ENCODE data around the gene HSP90AB1. TPM values are rescaled to one million over a fixed set of nuclear protein-coding genes. Genes with fewer than 3 reads are reported as not detected.

Gene HSP90AB1
- total RNA-seq, 1 donor from 2014 or later: 914 TPM

DNA sequence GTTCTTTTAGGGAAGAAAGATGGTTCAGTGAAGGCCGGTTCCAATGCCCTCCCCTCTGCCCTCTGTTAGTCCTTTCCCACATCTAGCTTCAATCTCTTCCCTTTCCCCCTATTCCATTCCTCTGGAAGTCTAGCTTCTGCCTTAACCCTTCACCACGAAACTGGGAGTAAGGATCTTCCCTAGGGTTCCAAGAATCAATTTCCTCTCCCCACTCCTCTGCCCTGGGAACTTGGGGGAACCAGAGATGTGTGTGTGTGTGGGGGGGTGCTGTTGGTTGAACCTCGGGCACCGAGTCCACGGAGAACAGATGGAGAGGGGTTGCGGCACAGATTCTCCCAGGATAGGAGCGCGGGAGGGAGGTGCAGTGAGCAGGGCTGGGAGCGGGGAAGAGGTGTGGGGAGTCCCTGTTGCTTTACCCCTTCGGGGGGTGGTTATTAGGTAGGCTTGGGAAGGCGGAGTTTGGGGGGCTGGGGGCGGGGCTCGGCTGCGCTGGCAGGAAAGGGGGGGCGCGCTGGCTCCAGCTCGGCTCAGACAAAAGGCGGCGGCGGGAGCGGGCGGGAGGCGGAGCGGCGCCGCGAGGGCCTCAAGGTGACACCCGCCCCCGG is 23.1 kb downstream of the HSP90AB1 start, which contains the start of gene TMEM151B:
TMEM151B (plus strand) TSS at position 530 of the 605 bp plus-strand sequence. CDS start 293 bp downstream, outside the sequence.
- no peaks in the 10 kb centered on the region for H3K4me1 ChIP-seq (ENCODE audit: insufficient read depth, low read length)
- H3K4me2 ChIP-seq (ENCODE audit: low read length): peak within 1 kb of the TSS; percentile 72
- no peak for FAIRE-seq
- TF ChIP-seq EZH2 (IDR thresholded peaks at IDR 0.05; ENCODE audit: insufficient read depth, low read length): peak; percentile 99
- TF ChIP-seq, protein P1, sequence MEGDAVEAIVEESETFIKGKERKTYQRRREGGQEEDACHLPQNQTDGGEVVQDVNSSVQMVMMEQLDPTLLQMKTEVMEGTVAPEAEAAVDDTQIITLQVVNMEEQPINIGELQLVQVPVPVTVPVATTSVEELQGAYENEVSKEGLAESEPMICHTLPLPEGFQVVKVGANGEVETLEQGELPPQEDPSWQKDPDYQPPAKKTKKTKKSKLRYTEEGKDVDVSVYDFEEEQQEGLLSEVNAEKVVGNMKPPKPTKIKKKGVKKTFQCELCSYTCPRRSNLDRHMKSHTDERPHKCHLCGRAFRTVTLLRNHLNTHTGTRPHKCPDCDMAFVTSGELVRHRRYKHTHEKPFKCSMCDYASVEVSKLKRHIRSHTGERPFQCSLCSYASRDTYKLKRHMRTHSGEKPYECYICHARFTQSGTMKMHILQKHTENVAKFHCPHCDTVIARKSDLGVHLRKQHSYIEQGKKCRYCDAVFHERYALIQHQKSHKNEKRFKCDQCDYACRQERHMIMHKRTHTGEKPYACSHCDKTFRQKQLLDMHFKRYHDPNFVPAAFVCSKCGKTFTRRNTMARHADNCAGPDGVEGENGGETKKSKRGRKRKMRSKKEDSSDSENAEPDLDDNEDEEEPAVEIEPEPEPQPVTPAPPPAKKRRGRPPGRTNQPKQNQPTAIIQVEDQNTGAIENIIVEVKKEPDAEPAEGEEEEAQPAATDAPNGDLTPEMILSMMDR (IDR thresholded peaks at IDR 0.05; ENCODE audit: insufficient read depth, low read depth, low read length): no peak
- H3K4me3 ChIP-seq (ENCODE audit: insufficient read depth, low read depth, low read length): no peak within 1 kb of the TSS
- Mint-ChIP-seq H3K4me3 (ENCODE audit: unreplicated experiment) (peak within 1 kb of the TSS; percentile 78), H3K36me3 (ENCODE audit: low read depth, unreplicated experiment) (no peaks in the 10 kb centered on the region), H3K27ac (ENCODE audit: unreplicated experiment) (peak within 1 kb of the TSS; percentile 18), H3K27me3 (ENCODE audit: low read depth, unreplicated experiment) (peaks cover 57% of the 10 kb centered on the region), H3K4me1 (ENCODE audit: low read depth, unreplicated experiment) (no peaks in the 10 kb centered on the region), H3K9me3 (ENCODE audit: unreplicated experiment) (no peaks in the 10 kb centered on the region)
- no peak within 1 kb of the TSS for H3K27ac ChIP-seq (ENCODE audit: low read depth, low read length)
- peaks cover 7% of the 10 kb centered on the region for H4K20me1 ChIP-seq (ENCODE audit: insufficient read depth, low read length)
- DNase-seq (ENCODE audit: low read depth): no peak
- H2AFZ ChIP-seq (ENCODE audit: low read depth, low read length): no peak within 1 kb of the TSS
- peaks cover 40% of the 10 kb centered on the region for H3K27me3 ChIP-seq (ENCODE audit: insufficient read depth, low read length)
- no peaks in the 10 kb centered on the region for H3K79me2 ChIP-seq (ENCODE audit: insufficient read depth, low read length)
- no peaks in the 10 kb centered on the region for H3K9me3 ChIP-seq (ENCODE audit: insufficient read depth, low read depth, low read length)
- H3K36me3 ChIP-seq (ENCODE audit: insufficient read depth, low read length): no peaks in the 10 kb centered on the region
- H3K9ac ChIP-seq (ENCODE audit: low read length): no peak within 1 kb of the TSS

DNA sequence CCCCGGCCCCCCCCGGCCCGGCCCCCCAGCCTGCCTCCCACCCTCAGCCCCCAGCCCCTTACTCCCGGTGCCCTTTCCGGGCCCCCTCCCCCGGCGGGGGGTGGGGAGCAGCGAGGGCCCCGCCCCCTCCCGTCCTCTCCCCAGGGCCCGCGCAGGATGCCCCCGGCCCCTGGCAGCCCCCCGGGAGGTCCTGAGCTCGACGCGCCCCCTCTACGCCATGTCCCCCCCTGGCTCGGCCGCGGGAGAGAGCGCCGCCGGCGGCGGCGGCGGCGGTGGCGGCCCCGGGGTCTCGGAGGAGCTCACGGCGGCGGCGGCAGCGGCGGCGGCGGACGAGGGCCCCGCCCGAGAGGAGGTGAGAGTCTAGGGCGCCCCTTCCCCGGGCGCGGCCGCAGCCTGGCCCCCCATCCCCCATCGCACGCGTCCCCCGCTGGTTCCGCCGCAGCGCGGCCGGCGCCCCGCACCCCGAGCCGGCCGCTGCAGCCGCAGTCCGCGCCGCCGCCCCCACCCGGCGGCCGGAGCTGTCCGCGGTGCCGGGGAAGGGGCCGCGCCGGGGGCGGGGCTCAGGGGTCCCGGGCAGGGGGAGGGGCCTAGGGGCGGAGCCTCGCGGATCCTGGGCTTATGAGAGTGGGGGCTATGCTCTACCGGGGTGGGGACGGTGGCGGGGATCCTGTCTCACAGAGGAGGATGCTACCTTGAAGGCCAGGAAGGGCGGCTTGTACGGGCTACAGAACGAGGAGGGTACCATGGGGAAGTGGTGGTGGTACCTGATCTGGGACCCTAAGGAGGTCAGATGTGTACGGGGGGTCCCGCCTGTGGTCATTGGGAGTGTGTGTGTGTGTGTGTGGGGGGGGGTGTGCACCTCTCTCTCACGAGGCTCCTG is 23.9 kb downstream of the HSP90AB1 start:
- Mint-ChIP-seq H3K36me3 (ENCODE audit: low read depth, unreplicated experiment) (no peaks in the 10 kb centered on the region), H3K4me3 (ENCODE audit: unreplicated experiment) (peak overlapping the region; percentile 57), H3K27me3 (ENCODE audit: low read depth, unreplicated experiment) (peaks cover 57% of the 10 kb centered on the region), H3K27ac (ENCODE audit: unreplicated experiment) (no peak overlapping the region), H3K9me3 (ENCODE audit: unreplicated experiment) (no peaks in the 10 kb centered on the region), H3K4me1 (ENCODE audit: low read depth, unreplicated experiment) (no peaks in the 10 kb centered on the region)
- no peaks in the 10 kb centered on the region for H3K79me2 ChIP-seq (ENCODE audit: insufficient read depth, low read length)
- no peak for FAIRE-seq
- no peak overlapping the region for H3K27ac ChIP-seq (ENCODE audit: low read depth, low read length)
- H3K4me2 ChIP-seq (ENCODE audit: low read length): peak overlapping the region; percentile 72
- H3K27me3 ChIP-seq (ENCODE audit: insufficient read depth, low read length): peaks cover 40% of the 10 kb centered on the region
- H3K4me3 ChIP-seq (ENCODE audit: insufficient read depth, low read depth, low read length): no peak overlapping the region
- no peaks in the 10 kb centered on the region for H3K9me3 ChIP-seq (ENCODE audit: insufficient read depth, low read depth, low read length)
- TF ChIP-seq EZH2 (IDR thresholded peaks at IDR 0.05; ENCODE audit: insufficient read depth, low read length): peak; percentile 67
- TF ChIP-seq, protein P1 (IDR thresholded peaks at IDR 0.05; ENCODE audit: insufficient read depth, low read depth, low read length): no peak
- H3K4me1 ChIP-seq (ENCODE audit: insufficient read depth, low read length): no peaks in the 10 kb centered on the region
- no peaks in the 10 kb centered on the region for H3K36me3 ChIP-seq (ENCODE audit: insufficient read depth, low read length)
- H3K9ac ChIP-seq (ENCODE audit: low read length): no peak overlapping the region
- H2AFZ ChIP-seq (ENCODE audit: low read depth, low read length): no peak overlapping the region
- no peak for DNase-seq (ENCODE audit: low read depth)
- peaks cover 7% of the 10 kb centered on the region for H4K20me1 ChIP-seq (ENCODE audit: insufficient read depth, low read length)

Data from astrocyte (in vitro differentiated cells and primary cell).